Esophagus squamous epithelium (tissue), 4 donors: Measurements from ENCODE around the gene KRTAP21-3.

Experiments used
- POLR2A ChIP-seq, 4 donors: fragments of 450-650 bp; IDR thresholded peaks; one replicate each; pipeline ENCODE4 v1.6.1; 2017; ENCODE audit warnings: antibody characterized with exemption in 4 of 4, mild to moderate bottlenecking in 4 of 4, moderate library complexity in 3 of 4
- TF ChIP-seq, protein P1 (sequence below), 6 experiments: fragments of 450-650 bp in 4 of 6; fragments of 200-600 bp in 2 of 6; sonication (generic) in 2 of 6; IDR thresholded peaks; one replicate each; pipeline ENCODE4 v1.5.1; 2016 to 2019; ENCODE audit warnings: antibody characterized with exemption in 6 of 6, mild to moderate bottlenecking in 4 of 6, moderate library complexity in 4 of 6

DNA sequence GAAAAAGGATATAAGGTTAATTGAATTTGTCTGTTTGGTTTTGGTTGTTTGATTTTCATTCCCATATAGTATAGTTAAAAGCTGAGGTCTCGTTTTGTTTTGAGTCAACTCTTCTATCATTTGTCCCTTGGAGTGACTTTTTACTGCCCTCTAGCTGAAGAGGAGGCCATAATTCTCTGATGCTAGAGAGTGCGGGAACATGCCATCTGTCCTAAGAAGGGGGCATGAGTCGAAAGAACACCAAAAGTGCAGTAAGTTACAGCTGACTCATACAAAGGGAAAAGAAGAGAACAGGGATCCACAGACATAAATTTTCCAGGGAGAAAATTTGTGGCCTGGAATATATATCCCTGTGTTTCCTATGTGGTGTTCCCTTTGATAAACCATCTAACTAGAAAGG lies 4.1 kb downstream of the KRTAP21-3 start:
- TF ChIP-seq, protein P1, sequence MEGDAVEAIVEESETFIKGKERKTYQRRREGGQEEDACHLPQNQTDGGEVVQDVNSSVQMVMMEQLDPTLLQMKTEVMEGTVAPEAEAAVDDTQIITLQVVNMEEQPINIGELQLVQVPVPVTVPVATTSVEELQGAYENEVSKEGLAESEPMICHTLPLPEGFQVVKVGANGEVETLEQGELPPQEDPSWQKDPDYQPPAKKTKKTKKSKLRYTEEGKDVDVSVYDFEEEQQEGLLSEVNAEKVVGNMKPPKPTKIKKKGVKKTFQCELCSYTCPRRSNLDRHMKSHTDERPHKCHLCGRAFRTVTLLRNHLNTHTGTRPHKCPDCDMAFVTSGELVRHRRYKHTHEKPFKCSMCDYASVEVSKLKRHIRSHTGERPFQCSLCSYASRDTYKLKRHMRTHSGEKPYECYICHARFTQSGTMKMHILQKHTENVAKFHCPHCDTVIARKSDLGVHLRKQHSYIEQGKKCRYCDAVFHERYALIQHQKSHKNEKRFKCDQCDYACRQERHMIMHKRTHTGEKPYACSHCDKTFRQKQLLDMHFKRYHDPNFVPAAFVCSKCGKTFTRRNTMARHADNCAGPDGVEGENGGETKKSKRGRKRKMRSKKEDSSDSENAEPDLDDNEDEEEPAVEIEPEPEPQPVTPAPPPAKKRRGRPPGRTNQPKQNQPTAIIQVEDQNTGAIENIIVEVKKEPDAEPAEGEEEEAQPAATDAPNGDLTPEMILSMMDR (IDR thresholded peaks at IDR 0.05), result no peak
- TF ChIP-seq POLR2A (IDR thresholded peaks at IDR 0.05), result no peak
